CD1c-positive myeloid dendritic cell (primary cell): Measurements from ENCODE around the gene CIB2.

ENCODE experiments used
- DNase-seq: peaks from one replicate; pipeline ENCODE4 v3.0.0-alpha.2; 2016; ENCODE audit errors: extremely low spot score

The CIB2 gene

GRCh38 chr15:78065973-78066946, 65.0 kb downstream of the CIB2 start:
- DNase-seq: no peak

DNA sequence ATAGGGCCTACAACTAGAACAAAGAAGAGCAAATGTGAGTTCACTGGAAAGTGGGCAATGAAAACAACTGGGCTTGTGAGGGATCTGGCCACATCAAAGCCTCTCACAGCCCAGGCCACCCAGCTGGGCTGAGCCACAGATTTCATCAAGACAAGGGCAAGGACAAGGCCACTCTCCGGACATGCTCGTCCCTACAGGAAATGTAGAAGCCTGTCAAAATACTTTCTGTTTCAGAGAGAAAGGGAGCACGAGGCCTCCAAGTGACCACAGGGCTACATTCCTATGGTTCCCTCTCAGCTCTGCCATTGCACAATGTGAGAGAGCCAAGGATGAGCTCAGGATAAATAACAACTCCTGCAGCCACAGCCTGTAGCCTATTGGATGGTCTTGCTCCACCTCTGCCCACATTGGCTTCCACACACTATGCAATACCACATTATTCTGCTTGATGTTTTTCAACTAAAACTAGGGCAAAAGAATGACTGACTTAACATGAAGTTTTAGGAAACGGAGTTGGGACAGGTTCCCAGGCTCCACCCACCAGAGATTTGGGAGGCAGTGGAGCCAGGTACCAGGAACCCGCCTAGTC, 65.9 kb downstream of the CIB2 start:
- DNase-seq: peak; percentile 87

DNA sequence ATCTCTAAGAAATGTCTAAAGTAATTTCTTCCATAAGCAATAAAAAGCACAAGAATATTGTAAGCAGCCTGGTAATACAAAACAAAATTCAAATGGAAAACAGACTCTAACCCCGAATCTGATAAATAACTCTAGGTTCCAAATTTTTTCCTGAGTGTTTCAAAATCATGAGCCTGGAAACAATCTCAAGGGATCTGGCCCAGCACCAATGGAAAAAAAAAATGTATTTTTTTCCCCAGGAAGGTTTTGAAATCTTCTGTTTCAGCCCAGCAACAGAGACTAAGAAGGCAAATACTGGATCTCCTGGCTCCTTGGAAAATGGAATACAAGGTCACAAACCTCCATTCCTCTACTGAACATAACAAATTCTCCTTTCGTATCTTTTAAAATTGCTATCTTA, 66.7 kb downstream of the CIB2 start:
- no peak for DNase-seq

DNA sequence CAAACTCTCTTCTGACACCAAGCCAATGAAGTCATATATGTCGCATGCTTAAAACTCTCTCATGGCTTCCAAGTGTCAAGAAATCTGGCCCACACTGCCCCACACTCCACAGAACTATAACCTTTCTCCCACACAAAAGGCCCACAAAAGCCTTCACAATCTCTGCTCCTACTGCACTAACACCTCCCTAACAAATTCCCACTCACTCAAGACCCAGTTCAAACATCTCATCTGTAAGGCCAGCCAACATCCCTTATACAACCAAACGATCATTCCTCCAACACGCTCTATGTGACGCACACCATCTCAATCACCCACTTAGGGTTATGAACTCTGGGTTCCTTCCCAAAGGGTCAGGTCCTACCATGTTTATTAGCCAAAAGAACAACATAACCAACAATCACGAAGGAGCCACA, 67.3 kb downstream of the CIB2 start:
- no peak for DNase-seq

- DNase-seq: no peak
These were observed 68.0 kb downstream of the CIB2 start for GRCh38 chr15:78063217-78063616.

DNA sequence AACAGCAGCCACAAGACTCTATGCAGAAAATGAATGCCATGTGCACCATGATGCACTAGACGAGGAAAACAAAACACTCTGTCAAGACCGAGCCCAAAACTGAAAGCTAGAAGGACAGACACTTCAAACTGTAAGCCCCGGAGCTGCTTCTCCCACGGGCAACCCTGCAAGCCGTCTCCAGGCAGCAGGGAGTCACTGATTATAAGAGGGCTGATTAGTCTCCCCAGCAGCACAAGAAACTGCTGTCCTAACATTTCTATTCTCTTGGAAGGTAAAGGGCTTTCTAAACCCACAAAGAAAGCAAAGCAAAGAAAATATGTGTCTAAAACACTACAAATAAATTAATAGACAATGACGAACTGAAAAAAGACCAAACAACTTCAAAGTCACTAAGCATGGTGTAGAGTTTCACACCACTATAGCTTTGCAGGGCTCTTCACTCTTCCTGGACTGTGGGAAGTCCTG, 69.2 kb downstream of the CIB2 start:
- DNase-seq: no peak

- no peak for DNase-seq
These were observed 71.0 kb downstream of the CIB2 start for GRCh38 chr15:78060232-78060631.

GRCh38 chr15:78059110-78059839, 72.0 kb downstream of the CIB2 start:
- peak; percentile 64 for DNase-seq

DNA sequence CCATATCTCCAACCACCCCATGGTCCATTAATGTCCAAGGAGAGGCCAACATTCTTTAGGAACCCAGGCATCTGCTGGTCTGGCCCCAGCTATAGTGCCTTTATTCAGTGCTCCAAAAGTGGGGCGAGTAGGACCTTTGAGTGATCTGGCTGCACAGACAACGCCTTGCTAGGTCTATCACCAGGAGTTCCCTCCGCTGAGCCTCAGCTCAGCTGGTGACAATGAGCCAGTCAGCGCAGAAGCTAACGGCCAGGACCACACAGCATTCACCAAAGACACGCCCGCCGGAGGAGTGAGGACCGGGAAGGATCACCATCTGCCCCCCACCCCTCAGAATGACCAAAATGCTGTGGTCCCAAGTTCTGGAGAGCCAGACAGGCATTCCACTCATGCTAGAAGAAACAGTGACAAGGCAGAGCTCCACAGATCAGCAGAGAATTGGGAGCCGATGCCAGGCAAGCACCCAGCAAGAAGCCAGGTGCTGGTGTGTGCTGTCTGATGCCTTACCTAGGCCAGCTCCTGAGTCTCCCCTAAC, 72.8 kb downstream of the CIB2 start:
- DNase-seq: no peak

- DNase-seq: no peak
These were observed 73.4 kb downstream of the CIB2 start for GRCh38 chr15:78057803-78058202.

GRCh38 chr15:78056714-78057269, 74.5 kb downstream of the CIB2 start:
- peak; percentile 33 for DNase-seq

DNA sequence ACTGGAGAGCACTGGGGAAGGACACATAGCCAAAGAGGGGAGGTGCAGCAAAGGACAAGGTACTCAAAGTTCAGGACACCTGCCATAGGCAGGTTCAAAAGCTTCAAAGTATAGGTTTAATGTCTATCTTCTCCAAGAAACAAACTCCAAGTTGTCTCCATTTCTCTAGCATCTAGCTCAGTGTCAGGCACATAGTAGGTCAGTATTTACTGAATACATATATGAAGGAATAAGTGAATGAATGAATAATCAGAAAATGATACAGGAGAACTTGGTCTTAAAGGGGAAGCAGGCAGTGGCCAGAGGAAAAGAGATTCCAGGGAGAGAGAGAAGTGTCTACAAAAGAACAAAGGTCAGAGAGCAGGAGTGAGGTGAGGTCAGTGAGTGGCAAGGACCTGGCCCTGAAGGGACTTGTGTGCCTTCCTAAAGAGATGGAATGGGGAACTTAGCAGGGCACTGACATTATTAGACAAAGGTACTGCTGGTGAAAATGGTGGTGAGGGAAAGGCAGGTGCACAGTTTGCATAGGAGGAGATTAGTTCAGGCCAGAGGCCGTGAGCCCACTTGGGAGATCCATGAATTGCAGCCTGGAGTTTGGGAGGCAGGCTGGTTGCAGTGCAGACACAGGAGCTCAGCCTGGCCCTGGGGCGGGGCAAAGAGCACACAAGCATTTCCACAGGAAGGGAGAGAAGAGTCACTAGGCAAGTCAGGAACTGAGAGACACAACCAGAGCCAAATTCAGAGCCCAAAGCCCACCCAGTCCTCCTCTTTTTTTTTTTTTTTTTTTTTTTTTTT, 75.1 kb downstream of the CIB2 start:
- no peak for DNase-seq

- no peak for DNase-seq
These were observed 76.3 kb downstream of the CIB2 start for GRCh38 chr15:78054966-78055365.
